IMR-90 (cell line): ENCODE results near the gene SAPCD1. TPM values are rescaled to one million over a fixed set of nuclear protein-coding genes. Genes with fewer than 3 reads are reported as not detected.

Source experiments
- ATAC-seq: fragments of 200-7000 bp; cut with Tn5 transposase; 2 replicates; pipeline ENCODE4 v1.9.1; 2020; ENCODE audit warnings: low read depth, mild to moderate bottlenecking, moderate library complexity
- BruUV-seq: library from RNA; stranded (reverse); fragments of 400-500 nt; replicated peaks from 2 replicates; lab custom pipeline; 2021; lab: Mats Ljungman, UMichigan
- CTCF ChIA-PET: fragments of 300-600 bp; formaldehyde crosslinking; extraction: SDS; loops from one replicate; lab custom pipeline; 2021; ENCODE audit warnings: antibody characterized with exemption; lab: Yijun Ruan, JAX
- POLR2A ChIA-PET: fragments of 300-600 bp; sonication (Branson Sonifier 250); formaldehyde crosslinking; loops from one replicate; lab custom pipeline; 2022; ENCODE audit warnings: antibody characterized with exemption; ENCODE audit not compliant: unreplicated experiment; lab: Charles Lee
- DNase-seq: peaks from one replicate; pipeline ENCODE4 v3.0.0; 2013
- H2AFZ ChIP-seq: replicated peaks from 2 replicates; pipeline ENCODE3; 2013; ENCODE audit warnings: low read length, mild to moderate bottlenecking; ENCODE audit not compliant: poor library complexity
- H2AK5ac ChIP-seq: 2 replicates; pipeline ENCODE4 v1.6.1; 2013; ENCODE audit warnings: low read depth, low read length, inconsistent platforms
- H2AK9ac ChIP-seq: replicated peaks from 2 replicates; pipeline ENCODE3; 2013; ENCODE audit warnings: mild to moderate bottlenecking, low read depth, low read length, moderate library complexity; ENCODE audit not compliant: poor library complexity
- H2BK120ac ChIP-seq: 2 replicates; pipeline ENCODE4 v1.6.1; 2013; ENCODE audit warnings: low read depth, low read length, inconsistent platforms
- H2BK15ac ChIP-seq: 3 replicates; pipeline ENCODE4 v1.6.1; 2013; ENCODE audit warnings: low read depth, low read length, inconsistent platforms
- H2BK20ac ChIP-seq: 2 replicates; pipeline ENCODE4 v1.6.1; 2013; ENCODE audit warnings: low read depth, mild to moderate bottlenecking, inconsistent platforms, low read length, moderate library complexity
- H2BK5ac ChIP-seq: 2 replicates; pipeline ENCODE4 v1.6.1; 2013; ENCODE audit warnings: mild to moderate bottlenecking, low read depth, low read length, inconsistent platforms; ENCODE audit not compliant: poor library complexity, severe bottlenecking
- H3K14ac ChIP-seq: replicated peaks from 2 replicates; pipeline ENCODE4 v1.6.1; 2013; ENCODE audit warnings: low read depth, low read length, inconsistent platforms
- H3K18ac ChIP-seq: 2 replicates; pipeline ENCODE4 v1.6.1; 2013; ENCODE audit warnings: low read depth, low read length, control low read depth
- H3K23ac ChIP-seq: 2 replicates; pipeline ENCODE4 v1.6.1; 2013; ENCODE audit warnings: low read depth, low read length, inconsistent platforms
- H3K27ac ChIP-seq: 2 replicates; pipeline ENCODE4 v1.5.1; 2013; ENCODE audit warnings: mild to moderate bottlenecking, control low read depth, low read length; ENCODE audit not compliant: insufficient read depth
- H3K27me3 ChIP-seq: 2 replicates; pipeline ENCODE4 v1.6.1; 2013; ENCODE audit warnings: low read length; ENCODE audit not compliant: control insufficient read depth, insufficient read depth
- H3K36me3 ChIP-seq: 2 replicates; pipeline ENCODE4 v1.6.1; 2013; ENCODE audit warnings: low read length, mixed read lengths; ENCODE audit not compliant: control insufficient read depth, insufficient read depth
- H3K4ac ChIP-seq: 2 replicates; pipeline ENCODE4 v1.6.1; 2013; ENCODE audit warnings: low read depth, low read length, inconsistent platforms
- H3K4me1 ChIP-seq: 2 replicates; pipeline ENCODE4 v1.6.1; 2013; ENCODE audit warnings: low read length, mixed read lengths; ENCODE audit not compliant: control insufficient read depth, insufficient read depth
- H3K4me2 ChIP-seq: 2 replicates; pipeline ENCODE4 v1.6.1; 2013; ENCODE audit warnings: low read depth, mild to moderate bottlenecking, control low read depth, low read length, moderate library complexity
- H3K4me3 ChIP-seq: 2 replicates; pipeline ENCODE4 v1.5.1; 2013; ENCODE audit warnings: low read depth, mild to moderate bottlenecking, control low read depth, low read length, moderate library complexity; ENCODE audit not compliant: insufficient read depth
- H3K56ac ChIP-seq: 2 replicates; pipeline ENCODE4 v1.6.1; 2013; ENCODE audit warnings: low read length, inconsistent platforms; ENCODE audit not compliant: insufficient read depth; ENCODE audit errors: extremely low read depth
- H3K79me1 ChIP-seq, 2 experiments: 2 replicates each; pipeline ENCODE4 v1.6.1; 2013; ENCODE audit warnings: low read length in 2 of 2, inconsistent platforms in 1 of 2, low read depth in 1 of 2
- H3K9ac ChIP-seq: 2 replicates; pipeline ENCODE4 v1.6.1; 2013; ENCODE audit warnings: low read depth, low read length, control low read depth
- H3K9me1 ChIP-seq: 2 replicates; pipeline ENCODE4 v1.6.1; 2013; ENCODE audit warnings: low read length, inconsistent platforms; ENCODE audit not compliant: insufficient read depth
- H3K9me3 ChIP-seq: 2 replicates; pipeline ENCODE4 v1.6.1; 2013; ENCODE audit warnings: low read length; ENCODE audit not compliant: control insufficient read depth, insufficient read depth
- H4K20me1 ChIP-seq: 2 replicates; pipeline ENCODE4 v1.6.1; 2013; ENCODE audit warnings: low read length, inconsistent platforms; ENCODE audit not compliant: insufficient read depth
- H4K5ac ChIP-seq: 2 replicates; pipeline ENCODE4 v1.6.1; 2013; ENCODE audit warnings: mild to moderate bottlenecking, low read depth, low read length, control low read depth
- H4K8ac ChIP-seq, 2 experiments: 2 replicates each; pipeline ENCODE4 v1.6.1; 2013; ENCODE audit warnings: low read depth in 2 of 2, low read length in 2 of 2, control low read depth in 1 of 2, inconsistent platforms in 1 of 2
- H4K91ac ChIP-seq: 2 replicates; pipeline ENCODE4 v1.6.1; 2013; ENCODE audit warnings: low read depth, low read length, inconsistent platforms; ENCODE audit not compliant: insufficient read depth
- CHD1 ChIP-seq: IDR thresholded peaks from 2 replicates; pipeline ENCODE4 v1.6.1; 2012; ENCODE audit warnings: low read depth, low read length, improper control_type of control experiment
- SMC3 ChIP-seq: fragments of 150-350 bp; IDR thresholded peaks from 2 replicates; pipeline ENCODE4 v1.6.1; 2016; ENCODE audit warnings: low read depth, mild to moderate bottlenecking, antibody characterized with exemption, low read length, moderate library complexity
- WGBS, 2 experiments: methylation state at CpG; one replicate each; pipeline versions ENCODE4 v1.1.5 to v1.1.7; 2013; ENCODE audit warnings: missing lambda C conversion rate in 2 of 2; ENCODE audit not compliant: insufficient read length in 1 of 2; ENCODE audit errors: extremely low coverage in 2 of 2; 5-methylcytosine and 5-hydroxymethylcytosine counted together
- dilution Hi-C: fragments of 300-500 bp; cut with HindIII; formaldehyde crosslinking; loops from one replicate; pipeline ENCODE4 v1.14.3; 2018; ENCODE audit warnings: low sequenced_read_pairs; ENCODE audit not compliant: unreplicated experiment
- in situ Hi-C: fragments of 300-500 bp; cut with MboI; formaldehyde crosslinking; loops from 3 replicates; pipeline ENCODE4 v1.14.3; 2019; ENCODE audit warnings: low sequenced_read_pairs, inconsistent platforms, mixed read lengths
- intact Hi-C: fragments of 100-400 bp; cut with micrococcal nuclease; formaldehyde crosslinking; loops from 2 replicates; pipeline ENCODE4 v1.10.0; 2022
- polyA plus RNA-seq, 3 experiments: library from polyadenylated mRNA; depleted of rRNA; stranded (reverse); fragments of >200 nt; gene quantifications; 2 replicates each; pipeline ENCODE4 v1.2.3, GENCODE V29; 2012; ENCODE audit warnings: low replicate concordance in 1 of 3
- total RNA-seq: library from RNA; depleted of rRNA; stranded (reverse); fragments of >200 nt; gene quantifications from 2 replicates; pipeline ENCODE4 v1.2.3, GENCODE V29; 2012
- TF ChIP-seq, protein P1 (sequence below): fragments of 150-350 bp; IDR thresholded peaks from 2 replicates; pipeline ENCODE4 v1.6.1; 2016; ENCODE audit warnings: low read depth, mild to moderate bottlenecking, low read length, moderate library complexity, borderline replicate concordance

The SAPCD1 gene
- total and polyA plus RNA-seq, 2 of the 4 experiments (the other 2 are of a cell fraction) = 2.3 TPM; not detected in 1

DNA sequence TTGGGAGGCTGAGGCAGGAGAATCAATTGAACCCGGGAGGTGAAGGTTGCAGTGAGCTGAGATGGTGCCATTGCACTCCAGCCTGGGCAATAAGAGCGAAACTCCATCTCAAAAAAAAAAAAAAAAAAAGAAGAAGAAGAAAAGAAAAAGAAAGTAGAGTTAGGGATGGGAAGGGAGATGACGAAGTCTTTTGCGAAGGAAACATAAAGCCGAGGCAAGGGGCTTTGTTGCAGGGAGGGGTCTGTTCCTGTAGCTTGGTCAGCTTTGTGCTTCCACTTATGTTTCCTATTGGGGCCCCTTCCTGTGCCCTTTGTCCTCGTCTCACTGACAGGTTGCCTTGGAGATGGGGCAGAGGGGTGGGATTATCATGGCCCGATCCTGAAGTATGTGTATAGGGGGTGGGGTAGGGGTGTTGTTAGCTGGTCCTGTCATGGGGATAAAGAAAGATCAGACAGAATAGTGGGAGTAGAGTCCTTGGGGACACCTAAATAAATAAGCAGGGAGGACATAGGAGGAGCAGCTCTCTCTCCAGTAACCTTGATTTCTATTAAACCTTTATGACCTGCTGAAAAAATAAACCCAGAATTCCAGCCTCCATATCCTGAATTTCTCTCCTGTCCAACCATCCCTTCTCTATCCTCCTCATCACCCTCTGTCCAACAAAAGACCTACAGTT lies 25.0 kb upstream of the SAPCD1 start:
- Histone ChIP-seq H2BK20ac (peak overlapping the region; percentile 76; the same call in 1 of the 2 replicates), H2BK5ac (peak overlapping the region; percentile 92), H3K18ac (peak overlapping the region; percentile 60; the same call in 1 of the 2 replicates), H3K79me1 (peaks cover 13 to 75% of the 10 kb centered on the region in 2 experiments; a peak in 3 of 4 replicates), H2AK9ac (peak overlapping the region; percentile 94), H3K23ac (peak overlapping the region; percentile 77; the same call in 1 of the 2 replicates), H3K36me3 (peaks cover 19% of the 10 kb centered on the region), H2BK120ac (peak overlapping the region; percentile 79), H4K8ac (peak overlapping the region; percentile 63 to 95; a peak in 3 of 4 replicates), H4K20me1 (peaks cover 21% of the 10 kb centered on the region), H2BK15ac (peak overlapping the region; percentile 71; the same call in 1 of the 3 replicates), H3K56ac (peak overlapping the region; percentile 36), H3K27me3 (no peaks in the 10 kb centered on the region), H3K9me1 (peaks cover 18% of the 10 kb centered on the region), H4K91ac (peak overlapping the region; percentile 86), H3K9ac (peak overlapping the region; percentile 28; the same call in 1 of the 2 replicates), H3K27ac (peak overlapping the region; percentile 65), H3K14ac (peak overlapping the region; percentile 95), H2AFZ (no peak overlapping the region), H3K4me3 (no peak overlapping the region), H3K4me2 (peak overlapping the region; percentile 68), H3K4me1 (peaks cover 18% of the 10 kb centered on the region), H3K4ac (peak overlapping the region; percentile 90), H4K5ac (peak overlapping the region; percentile 81), H2AK5ac (peak overlapping the region; percentile 70), H3K9me3 (no peaks in the 10 kb centered on the region)
- ATAC-seq = no peak
- POLR2A ChIA-PET = no interaction called here
- in situ Hi-C loops (no loop called here), dilution Hi-C loops (no loop called here), intact Hi-C loops (no loop called here)
- no TSS peak for BruUV-seq
- 27 to 100% methylated on average over 2 of the region's 7 CpGs for WGBS, 2 experiments
- CTCF ChIA-PET = interaction anchor here (0.6 to 1.3 kb wide), 7 partner anchors 10 to 49 kb away, joined by 3 to 7 read pairs (median 3); partner anchors contain the start of gene ABHD16A
- no peak for DNase-seq
- TF ChIP-seq SMC3 (no peak), CHD1 (no peak)
- TF ChIP-seq, protein P1, sequence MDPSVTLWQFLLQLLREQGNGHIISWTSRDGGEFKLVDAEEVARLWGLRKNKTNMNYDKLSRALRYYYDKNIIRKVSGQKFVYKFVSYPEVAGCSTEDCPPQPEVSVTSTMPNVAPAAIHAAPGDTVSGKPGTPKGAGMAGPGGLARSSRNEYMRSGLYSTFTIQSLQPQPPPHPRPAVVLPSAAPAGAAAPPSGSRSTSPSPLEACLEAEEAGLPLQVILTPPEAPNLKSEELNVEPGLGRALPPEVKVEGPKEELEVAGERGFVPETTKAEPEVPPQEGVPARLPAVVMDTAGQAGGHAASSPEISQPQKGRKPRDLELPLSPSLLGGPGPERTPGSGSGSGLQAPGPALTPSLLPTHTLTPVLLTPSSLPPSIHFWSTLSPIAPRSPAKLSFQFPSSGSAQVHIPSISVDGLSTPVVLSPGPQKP = no peak
